ENCODE measurements around the gene KDM5A.

KDM5A gene

DNA sequence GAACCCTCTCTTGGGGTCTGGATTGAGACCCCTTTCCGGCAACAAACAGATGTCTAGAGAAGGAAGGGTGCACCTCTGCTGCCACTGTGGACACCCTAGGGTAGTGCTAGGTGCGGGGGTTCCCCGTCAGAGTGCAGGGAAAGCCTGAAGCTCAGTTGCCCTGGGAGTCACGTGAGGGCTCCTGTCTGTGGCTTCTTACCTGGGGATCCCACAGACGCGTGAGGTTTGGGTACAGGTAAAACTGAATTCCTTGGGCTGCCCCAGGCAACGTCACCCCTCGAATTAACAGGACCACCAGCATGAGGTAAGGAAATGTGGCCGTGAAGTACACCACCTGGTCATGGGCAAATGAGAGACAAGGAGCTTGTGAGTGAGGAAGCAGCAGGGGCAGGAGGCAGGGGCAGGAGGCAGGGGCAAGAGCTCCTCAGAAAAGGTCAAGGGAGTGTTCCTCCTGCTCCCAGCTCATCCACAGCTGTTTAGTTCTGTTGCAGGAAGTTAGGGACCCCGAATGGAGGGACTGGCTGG lies 154.2 kb downstream of the KDM5A start:
- H3K4me3 ChIP-seq (ENCODE audit: low read depth, low read length): no peak overlapping the region
- TF ChIP-seq, protein P1, sequence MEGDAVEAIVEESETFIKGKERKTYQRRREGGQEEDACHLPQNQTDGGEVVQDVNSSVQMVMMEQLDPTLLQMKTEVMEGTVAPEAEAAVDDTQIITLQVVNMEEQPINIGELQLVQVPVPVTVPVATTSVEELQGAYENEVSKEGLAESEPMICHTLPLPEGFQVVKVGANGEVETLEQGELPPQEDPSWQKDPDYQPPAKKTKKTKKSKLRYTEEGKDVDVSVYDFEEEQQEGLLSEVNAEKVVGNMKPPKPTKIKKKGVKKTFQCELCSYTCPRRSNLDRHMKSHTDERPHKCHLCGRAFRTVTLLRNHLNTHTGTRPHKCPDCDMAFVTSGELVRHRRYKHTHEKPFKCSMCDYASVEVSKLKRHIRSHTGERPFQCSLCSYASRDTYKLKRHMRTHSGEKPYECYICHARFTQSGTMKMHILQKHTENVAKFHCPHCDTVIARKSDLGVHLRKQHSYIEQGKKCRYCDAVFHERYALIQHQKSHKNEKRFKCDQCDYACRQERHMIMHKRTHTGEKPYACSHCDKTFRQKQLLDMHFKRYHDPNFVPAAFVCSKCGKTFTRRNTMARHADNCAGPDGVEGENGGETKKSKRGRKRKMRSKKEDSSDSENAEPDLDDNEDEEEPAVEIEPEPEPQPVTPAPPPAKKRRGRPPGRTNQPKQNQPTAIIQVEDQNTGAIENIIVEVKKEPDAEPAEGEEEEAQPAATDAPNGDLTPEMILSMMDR (IDR thresholded peaks at IDR 0.05): no peak
- no peak overlapping the region for H3K9ac ChIP-seq
- H3K27ac ChIP-seq: no peak overlapping the region
- H3K4me2 ChIP-seq (ENCODE audit: low read length): no peak overlapping the region
- no peaks in the 10 kb centered on the region for H3K9me3 ChIP-seq (ENCODE audit: control insufficient read depth, low read length)
- H3K79me2 ChIP-seq: no peaks in the 10 kb centered on the region
- no peaks in the 10 kb centered on the region for H3K36me3 ChIP-seq (ENCODE audit: control insufficient read depth, insufficient read depth, low read length)
- H2AFZ ChIP-seq: no peak overlapping the region
- H3K27me3 ChIP-seq (ENCODE audit: control insufficient read depth, insufficient read depth, low read length): no peaks in the 10 kb centered on the region
- H3K4me1 ChIP-seq: peaks cover 4% of the 10 kb centered on the region

- no peak overlapping the region for H3K27ac ChIP-seq
- no peaks in the 10 kb centered on the region for H3K9me3 ChIP-seq (ENCODE audit: control insufficient read depth, low read length)
- TF ChIP-seq, protein P1 (IDR thresholded peaks at IDR 0.05): no peak
- H3K36me3 ChIP-seq (ENCODE audit: control insufficient read depth, insufficient read depth, low read length): no peaks in the 10 kb centered on the region
- no peak overlapping the region for H3K4me2 ChIP-seq (ENCODE audit: low read length)
- H3K4me3 ChIP-seq (ENCODE audit: low read depth, low read length): no peak overlapping the region
- no peaks in the 10 kb centered on the region for H3K79me2 ChIP-seq
- H3K9ac ChIP-seq: no peak overlapping the region
- no peaks in the 10 kb centered on the region for H3K27me3 ChIP-seq (ENCODE audit: control insufficient read depth, insufficient read depth, low read length)
- peaks cover 9% of the 10 kb centered on the region for H3K4me1 ChIP-seq
- H2AFZ ChIP-seq: no peak overlapping the region
Observed at GRCh38 chr12:234019-234418, 155.1 kb downstream of the KDM5A start.

DNA sequence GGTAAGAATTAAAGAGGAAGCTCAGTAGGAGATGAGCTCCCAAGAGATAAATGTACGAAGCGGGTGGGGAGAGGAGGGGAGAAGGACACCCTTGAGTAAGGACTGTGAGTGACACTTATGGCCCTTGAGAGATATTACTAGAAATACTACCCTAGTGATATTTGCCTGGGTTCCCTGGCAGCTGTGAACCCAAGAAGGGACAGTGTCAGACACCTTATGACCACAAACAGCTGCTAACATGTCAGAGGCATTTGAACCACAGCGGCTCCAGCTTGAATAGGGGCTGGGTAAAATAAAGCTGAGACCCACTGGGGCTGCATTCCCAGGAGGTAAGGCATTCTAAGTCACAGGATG lies 155.5 kb downstream of the KDM5A start:
- Histone ChIP-seq H3K27ac (no peak overlapping the region), H3K9ac (no peak overlapping the region), H3K27me3 (ENCODE audit: control insufficient read depth, insufficient read depth, low read length) (no peaks in the 10 kb centered on the region), H3K4me2 (ENCODE audit: low read length) (no peak overlapping the region), H3K79me2 (no peaks in the 10 kb centered on the region), H3K36me3 (ENCODE audit: control insufficient read depth, insufficient read depth, low read length) (no peaks in the 10 kb centered on the region), H3K4me3 (ENCODE audit: low read depth, low read length) (no peak overlapping the region), H3K4me1 (peaks cover 13% of the 10 kb centered on the region), H2AFZ (peak overlapping the region; percentile 81), H3K9me3 (ENCODE audit: control insufficient read depth, low read length) (no peaks in the 10 kb centered on the region)
- TF ChIP-seq, protein P1 (IDR thresholded peaks at IDR 0.05): no peak

DNA sequence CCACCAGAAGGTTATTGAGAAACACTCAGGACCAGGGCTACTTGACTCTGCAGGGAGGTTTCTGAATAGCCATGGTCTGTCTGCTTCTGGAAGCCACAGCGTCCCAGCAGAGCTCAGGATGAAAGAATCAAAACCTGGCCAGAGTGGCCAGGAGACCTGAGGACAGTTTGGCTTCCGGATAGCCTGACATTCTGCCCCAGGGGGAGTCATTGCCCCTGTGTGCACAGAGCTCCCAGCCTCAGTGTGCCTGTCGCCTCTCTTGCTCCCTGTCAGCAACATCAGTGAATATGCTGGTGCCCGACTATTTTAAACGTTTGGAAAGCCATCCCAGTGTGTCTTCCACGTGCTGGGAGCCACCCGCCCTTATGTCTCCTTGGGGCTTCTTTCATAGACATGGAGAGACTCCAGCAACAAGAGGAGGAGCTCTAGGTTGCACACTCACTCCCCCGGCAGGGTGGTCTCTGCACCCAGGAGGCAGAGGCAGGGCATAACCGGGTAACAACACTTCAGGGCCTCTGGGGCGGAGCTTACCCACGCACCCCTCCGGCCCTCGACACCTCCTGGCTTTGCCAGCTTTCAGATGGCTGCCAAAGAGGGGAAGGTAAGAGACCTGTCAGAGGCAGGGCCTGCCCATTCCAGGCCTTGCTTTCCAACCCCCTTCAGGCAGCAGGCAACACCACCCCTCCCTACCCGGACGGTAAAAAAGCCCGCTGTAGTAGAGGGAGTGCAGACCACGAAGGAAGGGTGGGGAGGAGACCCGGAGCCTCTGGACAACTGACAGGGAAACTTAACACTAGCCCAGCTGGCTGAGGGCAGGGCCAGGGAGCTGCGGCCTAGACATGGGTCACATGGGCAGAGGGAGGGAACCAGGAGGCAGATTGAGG lies 156.1 kb downstream of the KDM5A start:
- no peaks in the 10 kb centered on the region for H3K36me3 ChIP-seq (ENCODE audit: control insufficient read depth, insufficient read depth, low read length)
- no peak overlapping the region for H3K4me2 ChIP-seq (ENCODE audit: low read length)
- peaks cover 19% of the 10 kb centered on the region for H3K4me1 ChIP-seq
- H3K27me3 ChIP-seq (ENCODE audit: control insufficient read depth, insufficient read depth, low read length): no peaks in the 10 kb centered on the region
- H3K9ac ChIP-seq: no peak overlapping the region
- TF ChIP-seq, protein P1 (IDR thresholded peaks at IDR 0.05): no peak
- no peak overlapping the region for H3K4me3 ChIP-seq (ENCODE audit: low read depth, low read length)
- peak overlapping the region; percentile 81 for H2AFZ ChIP-seq
- H3K9me3 ChIP-seq (ENCODE audit: control insufficient read depth, low read length): no peaks in the 10 kb centered on the region
- no peak overlapping the region for H3K27ac ChIP-seq
- H3K79me2 ChIP-seq: no peaks in the 10 kb centered on the region
